Bone marrow (tissue), 2 donors: ENCODE measurements around the gene ERCC3.

Experiments used
- DNase-seq, 2 donors: peaks; one replicate each; lab custom pipeline; 2025; lab: John Stamatoyannopoulos, UW

Gene ERCC3

DNA sequence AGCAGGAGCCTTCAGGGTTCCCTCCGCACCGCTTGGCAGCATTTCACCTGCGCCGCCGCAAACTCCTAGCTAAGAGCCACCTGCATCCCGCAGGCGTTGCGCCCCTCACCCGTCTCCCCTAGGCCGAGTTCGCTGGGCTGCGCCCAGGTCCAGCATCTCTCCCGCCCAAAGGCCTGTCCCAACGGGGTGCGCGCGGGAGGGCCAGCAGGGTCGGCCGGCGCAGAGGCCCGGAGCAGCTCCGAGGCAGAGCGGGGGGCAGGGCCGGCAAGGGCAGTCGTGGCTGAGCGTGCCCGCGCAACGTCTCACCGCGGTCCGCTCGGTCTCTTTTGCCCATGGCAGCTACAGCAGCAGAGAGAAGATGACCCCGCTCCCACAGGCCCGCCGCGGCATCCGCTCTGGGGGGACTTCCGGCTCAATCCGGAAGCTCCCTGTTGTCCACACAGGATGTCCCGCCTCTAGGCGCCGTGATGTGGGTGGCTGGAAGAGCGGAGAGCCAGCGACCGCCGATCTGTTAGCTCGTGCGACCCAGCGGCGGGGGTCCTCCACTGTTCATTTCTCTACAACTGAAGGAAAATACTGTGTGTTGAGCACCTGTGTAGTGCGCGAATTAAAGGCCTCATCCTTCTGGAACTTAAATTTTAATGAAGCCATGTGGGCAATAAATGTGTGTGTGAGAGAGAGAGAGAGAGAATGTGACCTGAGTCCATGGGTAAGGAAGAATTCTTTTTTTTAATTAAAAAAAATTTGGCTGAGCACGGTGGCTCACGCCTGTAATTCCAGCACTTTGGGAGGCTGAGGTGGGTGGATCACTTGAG lies at the start of gene ERCC3:
Gene ERCC3, minus strand, starts transcription at position 397 of the 815 bp plus-strand sequence. Its CDS starts 63 bp downstream, at position 334.
- peak; percentile 59 to 70 for DNase-seq

DNA sequence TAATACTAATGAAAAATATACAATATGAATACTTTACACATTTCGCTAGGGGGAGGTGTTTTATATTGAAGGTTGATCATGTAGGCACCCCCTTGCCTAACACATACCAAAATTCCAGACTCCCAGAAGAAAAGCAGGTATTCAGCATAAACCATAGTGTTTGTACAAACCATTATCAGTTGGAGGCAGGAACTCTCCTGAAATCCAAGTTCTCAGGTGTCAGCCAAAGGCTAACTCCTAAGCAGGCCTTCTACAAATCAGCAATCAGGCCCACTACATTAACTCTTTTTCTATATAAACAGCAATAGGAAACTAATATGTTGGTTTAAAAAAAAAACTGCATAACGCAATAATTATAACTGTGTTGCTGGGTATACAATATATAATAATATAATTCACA lies 49.3 kb upstream of the ERCC3 start:
- no peak for DNase-seq

DNA sequence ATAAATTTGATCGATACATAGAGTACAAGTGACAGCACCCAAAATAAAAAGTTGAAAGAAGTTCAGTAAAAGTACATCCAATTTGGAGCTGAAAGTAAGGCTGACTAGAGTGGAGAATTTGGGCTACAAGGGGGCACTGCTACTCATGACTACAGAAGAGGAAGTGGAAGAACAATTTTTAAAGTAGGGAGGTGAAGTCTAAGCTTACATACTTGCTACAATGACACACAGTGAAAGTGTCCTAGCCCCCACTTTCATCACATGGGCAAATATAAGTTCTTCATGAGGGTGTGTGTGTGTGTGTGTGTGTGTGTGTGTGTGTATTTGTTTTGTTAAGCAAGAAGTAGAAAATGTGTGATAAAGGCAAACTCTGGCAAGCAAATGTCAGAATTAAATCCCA lies 48.2 kb upstream of the ERCC3 start:
- peak in 1 of 2 donors; percentile 45 for DNase-seq

- no peak for DNase-seq
Observed at GRCh38 chr2:127332335-127332734, 38.4 kb upstream of the ERCC3 start.

DNA sequence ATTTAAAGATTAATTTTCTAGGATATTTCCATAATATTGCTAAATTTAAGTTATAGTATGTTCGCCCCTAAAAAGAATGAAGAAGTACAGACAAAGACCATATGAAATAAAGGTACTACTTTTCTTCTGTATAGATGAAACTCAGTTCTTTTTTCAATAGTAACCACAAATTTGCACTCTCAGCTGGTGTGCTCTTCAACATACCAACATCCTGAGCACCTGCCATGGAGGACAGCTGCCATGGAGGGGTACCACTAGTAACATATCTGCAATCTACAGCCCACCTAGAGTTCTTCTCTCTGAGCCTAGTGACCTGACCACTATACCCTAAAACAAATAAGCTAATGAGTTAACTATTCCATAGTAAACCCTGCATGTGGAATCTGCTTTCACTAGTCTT lies 36.8 kb upstream of the ERCC3 start:
- no peak for DNase-seq

GRCh38 chr2:127326289-127326945 lies 32.5 kb upstream of the ERCC3 start:
- no peak for DNase-seq

GRCh38 chr2:127324635-127325034 lies 30.7 kb upstream of the ERCC3 start:
- DNase-seq, result peak in 1 of 2 donors; percentile 46

DNA sequence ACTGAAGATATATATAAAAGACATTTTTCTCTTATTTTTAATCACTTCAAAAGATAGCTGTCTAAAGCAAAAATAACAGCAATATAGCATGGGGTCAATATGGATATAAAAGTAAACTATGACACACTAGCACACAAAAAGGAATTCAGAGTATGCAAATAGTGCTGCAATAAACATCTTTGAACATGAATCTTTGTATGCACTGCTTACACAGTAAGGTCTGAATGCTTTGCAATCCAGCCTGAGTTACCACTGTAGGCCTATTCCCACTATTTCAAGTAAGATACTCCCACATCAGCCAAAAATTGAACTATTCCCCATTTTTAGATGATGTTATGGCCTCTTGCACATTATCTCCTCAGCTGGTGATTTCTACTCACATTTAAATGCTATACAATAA lies 27.4 kb upstream of the ERCC3 start:
- DNase-seq, result no peak

DNA sequence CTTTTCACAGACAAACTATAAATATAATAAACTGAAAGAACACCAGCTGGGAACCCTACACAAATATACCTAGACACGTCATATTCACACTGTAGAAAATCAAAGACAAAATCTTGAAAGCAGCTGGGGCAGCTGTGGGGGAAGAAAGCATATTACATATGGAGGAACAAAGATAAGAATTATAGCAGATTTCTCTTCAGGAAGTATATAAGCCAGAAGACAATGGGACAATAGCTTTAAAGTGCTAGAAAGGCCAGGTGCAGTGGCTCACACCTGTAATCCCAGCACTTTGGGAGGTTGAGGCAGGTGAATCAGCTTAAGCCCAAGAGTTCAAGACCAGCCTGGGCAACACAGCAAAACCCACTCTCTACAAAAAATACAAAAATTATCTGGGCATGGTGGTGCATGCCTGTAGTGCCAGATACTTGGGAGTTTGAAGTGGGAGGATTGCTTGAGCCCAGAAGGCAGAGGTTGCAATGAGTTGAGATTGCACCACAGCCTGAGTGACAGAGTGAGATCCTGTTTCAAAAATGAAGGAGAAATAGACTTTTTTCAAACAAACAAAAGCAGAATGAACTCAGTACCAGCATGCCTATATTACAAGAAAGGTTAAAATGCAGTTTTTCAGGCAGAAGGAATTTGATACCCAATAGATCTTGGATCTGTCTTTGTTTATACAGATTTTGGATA lies 26.8 kb upstream of the ERCC3 start:
- no peak for DNase-seq

DNA sequence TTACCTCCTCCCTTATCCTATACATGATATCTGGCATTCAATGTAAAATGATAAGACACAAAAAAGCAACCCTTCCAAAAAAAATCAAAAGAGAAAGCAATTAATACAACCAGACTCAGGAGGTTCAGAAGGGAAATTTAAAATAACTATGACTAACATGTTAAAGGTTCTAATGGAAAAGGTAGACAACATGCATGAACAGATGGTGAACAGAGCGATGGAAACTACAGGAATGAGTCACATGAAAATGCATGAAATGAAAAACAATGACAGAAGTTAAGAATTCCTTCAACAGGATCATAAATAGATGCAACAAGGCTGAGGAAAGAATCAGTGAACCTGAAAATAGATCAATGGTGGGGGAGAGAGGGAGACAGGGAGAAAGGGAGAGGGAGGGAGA lies 26.1 kb upstream of the ERCC3 start:
- no peak for DNase-seq

GRCh38 chr2:127314193-127314988 lies 20.4 kb upstream of the ERCC3 start:
- no peak for DNase-seq

- no peak for DNase-seq
Observed at GRCh38 chr2:127313406-127313805, 19.5 kb upstream of the ERCC3 start.

DNA sequence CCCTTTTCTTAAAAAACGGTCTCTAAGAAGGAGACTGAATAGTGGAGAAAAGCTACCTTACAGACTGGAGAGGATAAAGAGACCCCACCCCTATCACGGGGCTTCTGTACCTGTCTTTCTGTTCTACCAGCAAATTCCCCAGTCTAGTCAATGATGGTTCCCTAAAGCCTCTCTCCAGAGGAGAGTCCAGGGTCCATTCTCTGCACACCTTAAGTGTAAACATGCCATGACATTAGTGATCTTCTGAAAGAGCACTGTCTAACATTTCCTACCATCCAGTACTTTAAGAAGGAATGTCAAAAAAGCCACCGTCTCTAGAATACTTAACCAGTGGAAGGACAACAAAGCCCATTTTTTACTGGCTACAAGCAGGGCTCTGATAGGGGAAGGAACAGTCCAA lies 17.0 kb upstream of the ERCC3 start:
- DNase-seq, result no peak

DNA sequence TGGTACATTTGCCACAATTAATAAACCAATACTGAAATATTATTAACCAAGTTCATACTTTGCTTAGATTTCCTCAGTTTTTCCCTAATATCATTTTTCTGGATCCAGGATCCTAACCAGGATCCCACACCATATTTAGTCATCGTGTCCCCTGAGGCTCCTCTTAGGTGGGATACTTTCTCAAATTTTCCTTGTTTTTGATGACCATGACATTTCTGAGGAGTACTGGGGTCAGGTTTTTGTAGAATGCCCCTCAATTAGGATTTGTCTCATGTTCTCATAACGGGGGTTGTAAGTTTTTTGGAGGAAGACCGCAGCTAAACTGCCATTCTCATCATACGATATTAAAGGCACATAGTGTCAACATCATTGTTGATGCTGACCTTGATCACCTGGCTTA lies 15.5 kb upstream of the ERCC3 start:
- no peak for DNase-seq

DNA sequence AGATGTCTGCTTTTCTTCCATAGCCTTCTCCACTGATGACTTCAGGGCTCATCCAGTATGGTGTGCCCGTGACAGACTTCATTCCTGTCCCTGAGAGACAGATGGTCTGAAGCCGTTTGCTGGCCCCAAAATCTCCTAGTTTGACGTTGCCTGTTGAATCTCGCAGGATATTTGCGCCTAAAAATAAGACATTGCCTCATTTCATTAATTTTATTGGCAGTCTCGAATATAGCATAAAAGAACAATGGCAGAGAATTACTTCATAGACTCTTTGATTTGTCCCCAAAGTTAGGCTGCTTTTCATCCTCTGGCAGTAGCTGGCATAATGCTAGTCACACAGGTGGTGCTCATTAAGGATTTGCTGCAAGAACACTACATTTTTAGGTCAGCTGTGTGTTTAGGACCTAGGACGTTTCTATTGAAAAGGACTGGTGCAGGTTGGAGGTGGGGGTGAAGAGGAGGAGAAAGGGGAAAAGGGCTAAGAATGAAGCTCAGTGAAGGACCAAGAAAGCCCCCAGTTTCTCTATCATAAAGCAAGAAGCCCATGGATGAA lies 14.7 kb upstream of the ERCC3 start:
- no peak for DNase-seq

GRCh38 chr2:127305990-127306585 lies 12.1 kb upstream of the ERCC3 start:
- no peak for DNase-seq

GRCh38 chr2:127302168-127302567 lies 8.2 kb upstream of the ERCC3 start:
- DNase-seq, result no peak

- DNase-seq, result no peak
Observed at GRCh38 chr2:127293386-127293747, 577 bp downstream of the ERCC3 start.

DNA sequence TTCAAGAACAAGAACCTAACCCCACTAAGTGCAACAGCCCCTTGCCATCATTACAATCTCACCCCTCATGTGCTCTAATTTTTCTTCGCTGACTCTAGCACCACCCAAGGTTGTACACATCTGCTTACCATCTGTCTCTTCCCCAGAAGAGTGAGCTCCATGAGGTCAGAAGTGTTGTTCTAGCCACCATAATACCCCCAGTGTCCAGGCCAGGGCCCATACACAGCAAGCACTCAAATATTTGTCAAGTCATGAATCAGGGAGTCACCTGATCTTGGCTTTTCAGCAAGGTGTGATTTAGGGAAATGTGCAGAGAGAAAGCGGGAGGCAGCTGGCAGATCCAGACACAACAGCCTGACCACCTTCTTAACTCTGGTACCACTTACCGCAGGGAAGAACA lies 5.7 kb downstream of the ERCC3 start:
- DNase-seq, result no peak

DNA sequence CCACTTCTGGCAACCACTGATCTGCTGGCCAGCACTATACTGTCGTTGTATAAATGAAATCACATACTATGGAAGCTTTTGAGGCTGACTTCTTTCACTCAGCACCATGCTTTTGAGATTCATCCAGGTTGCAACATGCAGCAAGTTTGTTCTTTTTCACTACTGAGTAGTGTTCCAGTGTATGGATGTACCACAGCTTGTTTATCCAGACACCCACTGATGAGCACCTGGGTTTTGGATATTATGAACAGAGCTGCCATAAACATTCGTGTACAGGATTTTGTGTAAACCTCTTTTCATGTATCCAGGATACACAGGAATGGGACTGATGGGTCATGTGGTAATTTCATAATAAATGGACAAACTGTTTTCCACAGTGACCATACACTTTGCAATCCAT lies 10.7 kb downstream of the ERCC3 start:
- no peak for DNase-seq

DNA sequence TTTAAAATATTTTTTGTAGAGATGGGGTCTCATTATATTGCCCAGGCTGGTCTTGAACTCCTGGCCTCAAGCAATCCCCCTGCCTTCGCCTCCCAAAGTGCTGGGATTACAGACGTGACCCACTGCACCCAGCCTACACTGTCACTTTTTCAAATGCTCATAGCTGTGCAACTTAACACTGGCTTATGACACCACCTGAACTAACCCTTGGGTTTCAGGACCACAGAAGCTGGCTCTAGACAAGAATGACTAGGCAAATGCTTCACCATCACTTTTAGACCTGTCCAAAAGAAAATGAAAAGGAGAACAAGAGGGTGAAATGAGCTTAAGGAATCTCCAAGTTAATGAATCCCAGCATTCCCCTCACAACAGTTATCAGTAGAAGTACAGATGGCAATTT lies 13.3 kb downstream of the ERCC3 start:
- DNase-seq, result no peak

DNA sequence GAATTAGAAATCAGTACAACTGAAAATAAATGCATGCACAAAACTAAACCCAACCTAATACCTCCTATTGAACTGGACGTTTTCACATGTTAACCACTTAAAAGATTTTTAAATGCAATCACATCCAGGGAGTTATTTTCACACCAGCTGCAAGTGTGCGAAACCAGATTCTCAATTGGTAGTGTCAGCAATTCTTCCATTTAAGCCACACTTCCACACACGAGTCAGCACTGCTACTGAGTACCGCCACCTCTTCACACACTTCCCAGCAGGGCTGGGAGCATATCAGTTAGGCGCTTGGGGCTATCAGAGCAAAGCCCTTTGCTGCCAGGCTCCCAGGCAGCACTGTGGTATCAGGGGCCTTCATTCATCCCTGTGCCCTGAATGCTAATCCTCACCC lies 14.2 kb downstream of the ERCC3 start:
- DNase-seq, result no peak
